GM12892 (cell line): ENCODE measurements around the gene SLC29A2.

Source experiments
- POLR2A ChIP-seq: IDR thresholded peaks from 2 replicates; pipeline ENCODE4 v1.6.1; 2011; ENCODE audit warnings: low read depth, low read length, control low read depth
- POLR2AphosphoS5 ChIP-seq: IDR thresholded peaks from 2 replicates; pipeline ENCODE4 v1.6.1; 2011; ENCODE audit warnings: low read depth, low read length, control low read depth

GRCh38 chr11:66325263-66325671, 46.3 kb downstream of the SLC29A2 start:
- TF ChIP-seq POLR2AphosphoS5 = no peak
- no peak for TF ChIP-seq POLR2A
